ENCODE results near the gene GARIN5A. TPM values are rescaled to one million over a fixed set of nuclear protein-coding genes. Genes with fewer than 3 reads are reported as not detected.

Gene GARIN5A
- total RNA-seq, 1 experiment from 2014 or later: 8.2 TPM

GRCh38 chr19:50494186-50495019 lies 17.8 kb upstream of the GARIN5A start:
- Mint-ChIP-seq H3K27me3 (ENCODE audit: low read depth) (peaks cover 72% of the 10 kb centered on the region), H3K9me3 (peaks cover 7% of the 10 kb centered on the region; the same call in 1 of the 2 replicates)
- CTCF ChIA-PET: interaction anchor here (1.2 to 1.4 kb wide), 2 partner anchors 43 to 137 kb away, joined by 3 to 4 read pairs; no protein-coding TSS in a partner anchor

GRCh38 chr19:50493171-50493570 lies 16.5 kb upstream of the GARIN5A start:
- POLR2A ChIA-PET: no interaction called here
- H3K4me1 Mint-ChIP-seq: peaks cover 33% of the 10 kb centered on the region
- no peak for TF ChIP-seq RORB (CRISPR knock-in tag; IDR thresholded peaks at IDR 0.05)
- TF ChIP-seq MAX (CRISPR knock-in tag; IDR thresholded peaks at IDR 0.05): no peak
- TF ChIP-seq STAT6 (CRISPR knock-in tag; conservative IDR thresholded peaks at IDR 0.05; ENCODE audit: low read depth): no peak
- TF ChIP-seq ETV6 (CRISPR knock-in tag; IDR thresholded peaks at IDR 0.05): no peak
- no peak for TF ChIP-seq ZNF396 (CRISPR knock-in tag; IDR thresholded peaks at IDR 0.05; ENCODE audit: borderline replicate concordance)
- TF ChIP-seq ZNF671 (CRISPR knock-in tag; IDR thresholded peaks at IDR 0.05): no peak
- no peak for TF ChIP-seq ZNF416 (CRISPR knock-in tag; IDR thresholded peaks at IDR 0.05)
- no peak for TF ChIP-seq TCF7 (CRISPR knock-in tag; IDR thresholded peaks at IDR 0.05; ENCODE audit: low read depth)
- TF ChIP-seq ZNF219 (CRISPR knock-in tag; IDR thresholded peaks at IDR 0.05; ENCODE audit: borderline replicate concordance): no peak
- no peak for TF ChIP-seq GTF2I (CRISPR knock-in tag; conservative IDR thresholded peaks at IDR 0.05)
- no peak for TF ChIP-seq ZNF425 (CRISPR knock-in tag; conservative IDR thresholded peaks at IDR 0.05)
- TF ChIP-seq CREB1 (CRISPR knock-in tag; IDR thresholded peaks at IDR 0.05): no peak
- no peak for TF ChIP-seq FOXK1 (CRISPR knock-in tag; IDR thresholded peaks at IDR 0.05)
- no peak overlapping the region for H3K4me3 Mint-ChIP-seq
- ATAC-seq (no peak), DNase-seq (ENCODE audit: low spot score) (no peak)
- CTCF ChIA-PET: interaction anchor here (1.4 kb wide), 1 partner anchor 136 kb away, joined by 3 read pairs; no protein-coding TSS in a partner anchor
- peaks cover 84% of the 10 kb centered on the region for H3K27me3 Mint-ChIP-seq (ENCODE audit: low read depth)
- H3K9me3 Mint-ChIP-seq: peaks cover 7% of the 10 kb centered on the region; the same call in 1 of the 2 replicates
- peaks cover 7% of the 10 kb centered on the region; the same call in 1 of the 2 replicates for H3K36me3 Mint-ChIP-seq
- no peak overlapping the region for H3K27ac Mint-ChIP-seq

More at GRCh38 chr19:50494186-50495019, 17.8 kb upstream of the GARIN5A start:
- POLR2A ChIA-PET: no interaction called here
- TF ChIP-seq ZNF121 (CRISPR knock-in tag; IDR thresholded peaks at IDR 0.05): no peak
- no peak for TF ChIP-seq ZNF396 (CRISPR knock-in tag; IDR thresholded peaks at IDR 0.05; ENCODE audit: borderline replicate concordance)
- no peak for TF ChIP-seq HMGA2 (CRISPR knock-in tag; IDR thresholded peaks at IDR 0.05)
- TF ChIP-seq GTF2I (CRISPR knock-in tag; conservative IDR thresholded peaks at IDR 0.05): no peak
- no peak for TF ChIP-seq GRHL2 (CRISPR knock-in tag; IDR thresholded peaks at IDR 0.05; ENCODE audit: insufficient replicate concordance, severe bottlenecking)
- TF ChIP-seq ZBTB43 (CRISPR knock-in tag; IDR thresholded peaks at IDR 0.05): no peak
- TF ChIP-seq, protein P1, sequence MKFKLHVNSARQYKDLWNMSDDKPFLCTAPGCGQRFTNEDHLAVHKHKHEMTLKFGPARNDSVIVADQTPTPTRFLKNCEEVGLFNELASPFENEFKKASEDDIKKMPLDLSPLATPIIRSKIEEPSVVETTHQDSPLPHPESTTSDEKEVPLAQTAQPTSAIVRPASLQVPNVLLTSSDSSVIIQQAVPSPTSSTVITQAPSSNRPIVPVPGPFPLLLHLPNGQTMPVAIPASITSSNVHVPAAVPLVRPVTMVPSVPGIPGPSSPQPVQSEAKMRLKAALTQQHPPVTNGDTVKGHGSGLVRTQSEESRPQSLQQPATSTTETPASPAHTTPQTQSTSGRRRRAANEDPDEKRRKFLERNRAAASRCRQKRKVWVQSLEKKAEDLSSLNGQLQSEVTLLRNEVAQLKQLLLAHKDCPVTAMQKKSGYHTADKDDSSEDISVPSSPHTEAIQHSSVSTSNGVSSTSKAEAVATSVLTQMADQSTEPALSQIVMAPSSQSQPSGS (CRISPR knock-in tag; IDR thresholded peaks at IDR 0.05; ENCODE audit: borderline replicate concordance, low read depth): no peak
- no peak for TF ChIP-seq RORB (CRISPR knock-in tag; IDR thresholded peaks at IDR 0.05)
- TF ChIP-seq ZNF232 (CRISPR knock-in tag; IDR thresholded peaks at IDR 0.05): no peak
- peaks cover 7% of the 10 kb centered on the region; the same call in 1 of the 2 replicates for H3K36me3 Mint-ChIP-seq
- H3K4me3 Mint-ChIP-seq: no peak overlapping the region
- no peak for ATAC-seq
- peaks cover 24% of the 10 kb centered on the region for H3K4me1 Mint-ChIP-seq
- no peak overlapping the region for H3K27ac Mint-ChIP-seq
- DNase-seq (ENCODE audit: low spot score): no peak

Data from WTC11 (cell line).